Transverse colon (tissue), 4 donors: ENCODE data around the gene PGAP2.

Experiments used
- CTCF ChIP-seq, 5 experiments: fragments of 200-600 bp in 3 of 5; fragments of 450-650 bp in 2 of 5; sonication (generic) in 3 of 5; IDR thresholded peaks; 1 replicate in 2 of 5; 2 replicates in 3 of 5; pipeline ENCODE4 v1.5.1; 2016 to 2017; ENCODE audit warnings: antibody characterized with exemption in 5 of 5, inconsistent platforms in 3 of 5, mild to moderate bottlenecking in 2 of 5, moderate library complexity in 1 of 5
- EP300 ChIP-seq: sonication (generic); formaldehyde crosslinking; IDR thresholded peaks from one replicate; pipeline ENCODE4 v1.6.1; 2017; ENCODE audit warnings: antibody characterized with exemption, low read depth
- POLR2A ChIP-seq: fragments of 450-650 bp; IDR thresholded peaks from one replicate; pipeline ENCODE4 v1.6.1; 2016; ENCODE audit warnings: antibody characterized with exemption, mild to moderate bottlenecking, moderate library complexity
- POLR2AphosphoS5 ChIP-seq, 3 donors: sonication (generic); formaldehyde crosslinking; IDR thresholded peaks; one replicate each; pipeline ENCODE4 v1.6.1; 2016; ENCODE audit warnings: antibody characterized with exemption in 3 of 3

- TF ChIP-seq POLR2A, result no peak
- no peak for TF ChIP-seq CTCF (IDR thresholded peaks at IDR 0.05)
- no peak for TF ChIP-seq POLR2AphosphoS5 (IDR thresholded peaks at IDR 0.05)
- no peak for TF ChIP-seq EP300
These were observed 13.0 kb upstream of the PGAP2 start for GRCh38 chr11:3795131-3796001.
